Measurements from ENCODE around the gene CDH13.

GRCh38 chr16:82603784-82604411 is 22.9 kb upstream of the CDH13 start:
- TF ChIP-seq ATF2 (CRISPR knock-in tag; IDR thresholded peaks at IDR 0.05): no peak
- no peak for TF ChIP-seq ARHGAP35 (IDR thresholded peaks at IDR 0.05; ENCODE audit: partially characterized antibody)
- no peak for TF ChIP-seq ZNF232 (CRISPR knock-in tag; IDR thresholded peaks at IDR 0.05)

All from K562 (cell line).